ENCODE measurements around the gene GALNT17.

GALNT17 gene

GRCh38 chr7:71270558-71270957 is 138.6 kb downstream of the GALNT17 start:
- Histone ChIP-seq H3K27ac (no peak overlapping the region), H3K4me3 (no peak overlapping the region)

DNA sequence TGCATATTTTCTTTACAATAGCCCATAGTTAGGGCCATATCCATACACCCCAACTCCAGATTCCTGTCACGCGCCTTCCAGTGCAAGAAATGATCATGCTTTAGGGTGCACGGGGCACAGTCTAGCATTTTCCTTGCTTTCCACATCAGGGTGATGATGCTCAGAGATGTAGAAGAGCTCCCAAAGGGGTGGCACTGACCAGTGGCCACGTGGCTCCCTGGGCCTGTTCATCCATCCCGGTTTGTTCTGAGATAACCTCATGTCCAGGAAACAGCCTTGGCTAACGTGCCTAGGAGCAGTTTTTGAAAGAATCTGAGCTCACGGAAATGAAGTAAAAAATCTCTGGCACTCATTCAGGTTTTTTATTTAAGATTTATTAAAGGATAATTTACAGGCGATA is 139.3 kb downstream of the GALNT17 start:
- Histone ChIP-seq H3K4me3 (no peak overlapping the region), H3K27ac (no peak overlapping the region)

DNA sequence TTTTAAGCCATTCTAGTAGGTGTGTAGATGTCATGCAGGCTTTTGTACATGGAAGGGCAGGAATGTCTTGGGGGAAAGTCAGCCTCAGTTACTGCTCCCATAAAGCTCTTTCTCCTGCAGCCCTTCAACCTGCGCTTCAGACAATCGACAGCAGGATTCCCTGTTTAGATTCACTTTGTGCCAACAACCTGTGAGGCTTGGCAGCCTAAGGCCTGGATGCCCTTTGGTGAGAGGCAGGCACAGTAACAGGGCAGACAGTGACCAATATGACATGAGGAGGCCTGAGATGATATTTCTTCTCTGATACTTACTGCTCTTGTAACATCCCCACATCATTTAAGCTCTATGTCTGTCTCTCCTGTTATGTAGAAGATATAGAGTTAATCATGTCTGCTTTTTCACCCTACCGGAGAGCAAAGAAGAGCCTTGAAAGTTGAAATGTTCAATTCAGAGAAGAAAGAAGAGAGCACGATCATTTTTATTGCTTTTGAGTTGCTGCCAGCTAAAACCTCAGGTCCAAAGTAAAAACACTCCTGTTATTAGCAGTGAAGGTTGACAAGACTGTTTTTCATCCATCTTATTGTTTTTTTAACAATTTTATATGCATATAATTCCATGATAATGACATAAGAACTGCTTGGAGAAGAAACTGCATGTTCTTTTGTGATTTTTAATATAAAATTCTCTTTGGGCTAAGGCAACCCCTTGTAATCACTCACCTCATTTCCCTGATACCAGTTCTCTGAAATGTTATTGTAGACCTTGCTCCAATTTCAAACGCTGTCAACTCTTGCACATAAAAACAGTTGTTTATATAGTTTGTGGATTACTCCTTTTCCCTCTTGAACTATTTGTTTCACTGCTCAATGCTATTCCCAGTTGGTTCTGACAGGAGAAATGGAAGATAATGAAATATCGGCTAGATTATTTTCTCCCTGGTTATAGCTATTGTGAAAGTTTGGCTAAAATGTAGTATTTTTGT is 140.9 kb downstream of the GALNT17 start:
- H3K4me3 ChIP-seq: no peak overlapping the region
- no peak overlapping the region for H3K27ac ChIP-seq

- Histone ChIP-seq H3K27ac (no peak overlapping the region), H3K4me3 (no peak overlapping the region)
Observed at GRCh38 chr7:71278257-71278656, 146.3 kb downstream of the GALNT17 start.

DNA sequence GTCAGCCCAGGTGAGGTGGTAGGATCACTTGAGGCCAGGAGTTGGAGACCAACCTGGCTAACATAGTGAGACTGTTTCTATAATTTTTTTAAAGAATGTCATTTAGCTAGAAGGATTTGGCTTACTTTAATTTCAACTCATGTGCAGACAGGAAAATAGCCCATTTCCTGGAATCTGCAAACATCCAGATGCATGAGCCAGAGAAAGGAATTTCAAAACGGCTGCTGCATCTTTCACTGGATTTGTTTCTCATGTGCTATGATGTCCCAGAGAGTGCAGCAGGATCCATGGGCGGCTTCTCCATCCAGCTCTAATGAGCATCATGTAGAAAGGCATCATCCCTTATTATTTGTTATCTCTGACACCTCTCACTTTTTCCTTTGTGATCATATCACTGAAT is 149.3 kb downstream of the GALNT17 start:
- H3K4me3 ChIP-seq: no peak overlapping the region
- no peak overlapping the region for H3K27ac ChIP-seq

- Histone ChIP-seq H3K27ac (no peak overlapping the region), H3K4me3 (no peak overlapping the region)
Observed at GRCh38 chr7:71283802-71284201, 151.9 kb downstream of the GALNT17 start.

DNA sequence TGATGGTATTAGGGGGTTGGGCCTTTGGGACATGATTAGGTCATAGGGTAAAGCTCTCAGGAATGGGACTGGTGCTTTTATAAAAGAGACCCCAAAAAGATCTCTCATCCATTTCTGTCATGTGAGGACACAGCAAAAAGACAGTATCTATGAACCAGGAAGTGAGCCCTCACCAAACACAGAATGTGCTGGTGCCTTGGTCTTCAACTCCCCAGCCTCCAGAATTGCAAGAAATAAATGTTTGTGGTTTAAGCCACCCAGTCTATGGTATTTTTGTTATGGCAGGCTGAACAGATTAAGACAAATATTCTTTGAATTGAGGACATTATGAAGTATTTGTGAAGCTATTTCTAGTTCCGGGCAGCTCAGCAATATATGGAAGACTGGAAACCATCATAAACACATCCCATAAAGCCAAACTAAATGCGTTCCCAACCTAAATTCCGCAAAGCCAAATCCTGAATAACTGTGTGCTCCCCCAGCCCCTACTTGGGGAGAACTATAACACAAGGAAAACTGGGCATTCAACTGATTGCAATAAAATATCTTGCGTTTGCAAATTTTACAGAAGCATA is 153.7 kb downstream of the GALNT17 start:
- Histone ChIP-seq H3K27ac (no peak overlapping the region), H3K4me3 (no peak overlapping the region)

DNA sequence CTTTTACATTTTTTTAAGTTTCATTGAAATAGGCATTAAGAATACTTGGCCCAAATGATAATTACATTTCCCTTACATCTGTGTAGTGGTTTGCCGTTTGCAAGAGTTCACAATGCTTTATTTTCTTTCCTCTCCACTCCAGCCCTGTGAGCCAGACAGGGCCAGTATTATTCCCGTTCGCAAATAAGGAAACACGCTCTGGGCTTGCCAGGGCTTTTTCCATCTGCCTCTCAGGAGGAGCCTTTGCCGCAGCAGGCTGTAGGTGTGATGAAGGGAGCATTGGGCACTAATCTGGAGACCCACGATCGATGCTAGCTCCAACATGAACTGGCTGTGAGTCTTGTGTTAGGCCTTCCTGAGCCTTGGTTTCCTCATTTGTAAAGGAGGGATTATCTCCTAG is 154.4 kb downstream of the GALNT17 start:
- H3K27ac ChIP-seq: no peak overlapping the region
- H3K4me3 ChIP-seq: no peak overlapping the region

DNA sequence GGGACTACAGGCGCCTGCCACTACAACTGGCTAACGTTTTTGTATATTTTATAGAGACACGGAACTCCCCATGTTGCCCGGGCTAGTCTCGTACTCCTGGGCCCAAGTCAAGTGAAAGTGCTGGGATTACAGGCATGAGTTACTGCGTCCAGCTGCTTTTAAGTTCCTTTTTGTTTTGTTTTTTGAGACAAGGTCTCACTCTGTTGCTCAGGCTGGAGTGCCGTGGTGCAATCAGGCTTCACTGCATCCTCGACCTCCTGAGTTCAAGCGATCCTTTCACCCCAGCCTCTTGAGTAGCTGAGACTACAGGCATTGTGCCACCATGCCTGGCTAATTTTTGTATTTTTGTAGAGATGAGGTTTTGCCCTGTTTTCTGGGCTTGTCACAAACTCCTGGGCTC is 155.0 kb downstream of the GALNT17 start:
- H3K4me3 ChIP-seq: no peak overlapping the region
- H3K27ac ChIP-seq: no peak overlapping the region

DNA sequence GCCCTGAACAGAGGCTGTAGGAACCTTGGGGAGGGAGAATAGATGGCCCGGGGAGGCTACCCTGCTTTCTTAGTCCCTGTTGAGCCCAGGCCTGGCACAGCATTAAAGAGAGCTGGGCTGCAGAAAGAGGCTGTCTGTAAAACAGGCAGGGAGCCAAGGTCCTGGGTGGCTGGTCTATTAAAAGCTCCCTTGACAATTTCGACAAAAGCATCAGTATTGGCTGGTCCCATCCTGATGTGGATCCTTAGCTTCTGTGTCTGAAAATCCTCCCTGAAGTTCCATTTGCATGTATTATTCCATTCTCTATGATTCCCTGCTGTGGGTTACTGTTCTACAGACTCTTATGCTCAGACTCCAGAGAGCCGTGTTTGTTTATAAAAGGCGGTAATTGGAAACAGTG is 158.5 kb downstream of the GALNT17 start:
- Histone ChIP-seq H3K27ac (no peak overlapping the region), H3K4me3 (no peak overlapping the region)

GRCh38 chr7:71298378-71298777 is 166.4 kb downstream of the GALNT17 start:
- Histone ChIP-seq H3K4me3 (no peak overlapping the region), H3K27ac (no peak overlapping the region)

DNA sequence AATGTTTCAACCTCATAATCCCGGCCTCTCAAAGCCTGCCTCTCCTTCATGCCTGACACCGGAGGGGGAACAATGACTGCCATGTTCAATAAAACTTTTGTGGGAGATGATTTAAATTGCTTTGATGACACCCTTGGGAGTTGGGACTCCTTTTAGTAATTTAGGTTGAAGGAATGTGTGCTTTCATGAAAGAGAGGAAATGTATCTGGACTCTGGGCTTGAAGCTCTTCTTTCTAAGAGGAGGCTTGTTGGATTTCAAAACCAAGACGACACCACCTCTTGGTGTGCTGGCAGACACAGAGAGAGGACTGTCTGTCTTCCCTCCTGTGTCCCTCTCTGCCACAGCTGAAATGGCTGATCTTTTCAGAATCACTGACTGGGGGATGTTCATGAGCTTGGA is 168.1 kb downstream of the GALNT17 start:
- no peak overlapping the region for H3K27ac ChIP-seq

GRCh38 chr7:71300603-71301002 is 168.7 kb downstream of the GALNT17 start:
- Histone ChIP-seq H3K27ac (no peak overlapping the region), H3K4me3 (no peak overlapping the region)

More for the DNA sequence above, 168.1 kb downstream of the GALNT17 start:
- no peak overlapping the region for H3K4me3 ChIP-seq

DNA sequence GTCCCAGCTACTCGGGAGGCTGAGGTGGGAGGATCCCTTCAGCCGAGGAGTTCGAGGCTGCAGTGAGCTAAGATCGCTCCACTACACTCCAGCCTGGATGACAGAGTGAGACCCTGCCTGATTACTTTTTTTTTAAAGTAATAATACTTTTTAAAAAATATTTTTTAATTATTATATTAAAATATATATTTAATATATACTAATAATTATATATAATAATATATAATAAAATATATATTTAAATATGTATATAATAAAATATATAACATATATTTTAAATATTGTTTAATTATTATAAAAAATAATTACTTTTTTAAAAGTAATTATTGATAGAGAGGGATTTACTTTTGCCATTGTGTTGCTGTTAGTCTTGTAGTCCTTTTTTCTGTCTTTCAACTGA is 169.2 kb downstream of the GALNT17 start:
- no peak overlapping the region for H3K4me3 ChIP-seq
- H3K27ac ChIP-seq: no peak overlapping the region

GRCh38 chr7:71303566-71303965 is 171.6 kb downstream of the GALNT17 start:
- Histone ChIP-seq H3K27ac (no peak overlapping the region), H3K4me3 (no peak overlapping the region)

- no peak overlapping the region for H3K4me3 ChIP-seq
- no peak overlapping the region for H3K27ac ChIP-seq
Observed at GRCh38 chr7:71308096-71308495, 176.2 kb downstream of the GALNT17 start.

- Histone ChIP-seq H3K4me3 (no peak overlapping the region), H3K27ac (no peak overlapping the region)
Observed at GRCh38 chr7:71311576-71311975, 179.6 kb downstream of the GALNT17 start.

- Histone ChIP-seq H3K27ac (no peak overlapping the region), H3K4me3 (no peak overlapping the region)
Observed at GRCh38 chr7:71312755-71313490, 181.0 kb downstream of the GALNT17 start.

GRCh38 chr7:71313553-71313952 is 181.6 kb downstream of the GALNT17 start:
- H3K27ac ChIP-seq: no peak overlapping the region
- H3K4me3 ChIP-seq: no peak overlapping the region

GRCh38 chr7:71320916-71321315 is 189.0 kb downstream of the GALNT17 start:
- Histone ChIP-seq H3K4me3 (no peak overlapping the region), H3K27ac (no peak overlapping the region)

DNA sequence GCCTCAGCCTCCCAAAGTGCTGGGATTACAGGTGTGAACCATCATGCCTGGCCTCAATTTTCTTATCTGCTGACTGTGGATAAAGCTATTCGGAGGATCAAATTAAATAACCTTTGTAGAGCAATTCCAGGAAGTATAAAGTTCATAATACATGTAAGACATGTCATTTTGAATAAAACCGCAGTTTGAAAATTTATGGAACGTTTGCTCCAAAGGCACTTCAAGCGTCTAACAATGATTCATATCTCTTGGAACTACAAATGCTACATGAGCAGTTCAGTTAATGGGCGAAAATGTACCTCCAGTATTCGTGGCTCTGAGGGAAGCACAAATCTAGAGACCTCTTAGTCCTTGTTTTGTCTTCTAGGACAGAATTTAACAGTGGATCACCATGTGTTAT is 190.3 kb downstream of the GALNT17 start:
- H3K4me3 ChIP-seq: no peak overlapping the region

More for the DNA sequence above, 190.3 kb downstream of the GALNT17 start:
- no peak overlapping the region for H3K27ac ChIP-seq

Data from skin epidermis (tissue), 12 donors.